Muscle layer of colon (tissue), 2 donors: ENCODE measurements around the gene ATF6.

Experiments used
- H3K27ac ChIP-seq: one replicate; pipeline ENCODE4 v1.7.0; 2013; ENCODE audit warnings: low read depth, mild to moderate bottlenecking, low read length, moderate library complexity
- H3K27me3 ChIP-seq, 2 donors: one replicate each; pipeline ENCODE4 v1.7.0; 2013; ENCODE audit warnings: low read length in 2 of 2, mild to moderate bottlenecking in 2 of 2; ENCODE audit not compliant: insufficient read depth in 2 of 2, control insufficient read depth in 1 of 2
- H3K36me3 ChIP-seq: one replicate; pipeline ENCODE4 v1.7.0; 2013; ENCODE audit warnings: mild to moderate bottlenecking, low read length; ENCODE audit not compliant: insufficient read depth
- H3K4me1 ChIP-seq: one replicate; pipeline ENCODE4 v1.7.0; 2013; ENCODE audit warnings: mild to moderate bottlenecking, low read length; ENCODE audit not compliant: insufficient read depth
- H3K4me3 ChIP-seq, 2 donors: one replicate each; pipeline ENCODE4 v1.7.0; 2013; ENCODE audit warnings: low read length in 2 of 2, low read depth in 1 of 2, mild to moderate bottlenecking in 1 of 2, moderate library complexity in 1 of 2
- H3K9ac ChIP-seq: one replicate; pipeline ENCODE4 v1.7.0; 2013; ENCODE audit warnings: low read length
- H3K9me3 ChIP-seq: one replicate; pipeline ENCODE4 v1.7.0; 2013; ENCODE audit warnings: mild to moderate bottlenecking, low read length
- donor health status: abdominal sarcoma.
- donor health status: Adenocarcinoma of cecum.

ATF6 gene

DNA sequence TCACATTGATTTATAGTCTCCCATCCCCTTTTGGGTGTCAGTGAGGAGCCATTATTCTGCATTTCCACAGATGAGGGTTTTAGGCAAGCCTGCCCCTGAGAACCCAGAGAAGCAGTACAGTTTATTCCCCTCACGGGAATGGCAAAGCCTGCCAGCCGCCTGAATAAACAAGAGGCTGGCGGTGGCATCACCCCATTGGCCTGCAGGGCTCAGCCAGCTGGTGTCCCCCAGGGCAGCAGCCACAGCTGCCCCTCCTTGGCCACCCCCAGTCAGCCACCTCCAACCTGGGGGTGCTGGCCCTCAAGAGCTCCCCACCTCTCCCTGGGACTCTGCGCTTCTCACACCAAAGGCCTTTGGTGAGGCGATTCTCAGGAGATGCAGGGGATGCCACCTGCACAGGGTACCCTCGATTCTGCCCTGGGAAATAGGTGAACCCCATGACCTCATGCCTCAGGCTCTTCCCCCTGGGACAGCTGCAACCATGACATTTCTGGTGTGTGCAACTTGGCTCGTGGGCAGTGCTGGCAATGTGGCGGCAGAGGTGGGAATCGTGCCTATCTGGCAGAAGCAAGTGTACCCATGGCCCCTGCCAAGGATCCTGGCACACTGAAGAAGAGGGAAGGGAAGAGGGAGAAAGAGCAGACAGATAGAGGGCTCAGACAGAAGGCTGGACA is 243.5 kb downstream of the ATF6 start:
- no peak overlapping the region for H3K4me3 ChIP-seq
- H3K27ac ChIP-seq: no peak overlapping the region
- no peaks in the 10 kb centered on the region for H3K9me3 ChIP-seq
- H3K27me3 ChIP-seq: no peaks in the 10 kb centered on the region
- peaks cover 3% of the 10 kb centered on the region for H3K36me3 ChIP-seq
- H3K4me1 ChIP-seq: peaks cover 22% of the 10 kb centered on the region
- no peak overlapping the region for H3K9ac ChIP-seq

DNA sequence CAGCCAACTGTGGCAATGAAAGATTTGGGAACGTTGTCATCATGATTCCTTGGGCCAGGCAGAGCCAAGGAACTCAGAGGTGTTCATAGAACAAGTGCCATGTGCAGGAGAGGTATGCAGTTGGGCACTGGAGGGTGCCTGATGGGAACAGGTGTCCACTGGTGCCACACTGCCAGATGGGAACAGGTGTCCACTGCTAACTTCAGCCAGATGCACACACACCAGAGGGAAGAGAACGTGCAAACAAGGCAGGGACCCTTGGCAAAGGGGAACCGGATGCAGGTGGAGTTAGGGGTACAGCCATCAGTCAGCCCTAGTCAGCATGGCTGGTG is 244.0 kb downstream of the ATF6 start:
- H3K36me3 ChIP-seq: peaks cover 3% of the 10 kb centered on the region
- H3K27ac ChIP-seq: no peak overlapping the region

DNA sequence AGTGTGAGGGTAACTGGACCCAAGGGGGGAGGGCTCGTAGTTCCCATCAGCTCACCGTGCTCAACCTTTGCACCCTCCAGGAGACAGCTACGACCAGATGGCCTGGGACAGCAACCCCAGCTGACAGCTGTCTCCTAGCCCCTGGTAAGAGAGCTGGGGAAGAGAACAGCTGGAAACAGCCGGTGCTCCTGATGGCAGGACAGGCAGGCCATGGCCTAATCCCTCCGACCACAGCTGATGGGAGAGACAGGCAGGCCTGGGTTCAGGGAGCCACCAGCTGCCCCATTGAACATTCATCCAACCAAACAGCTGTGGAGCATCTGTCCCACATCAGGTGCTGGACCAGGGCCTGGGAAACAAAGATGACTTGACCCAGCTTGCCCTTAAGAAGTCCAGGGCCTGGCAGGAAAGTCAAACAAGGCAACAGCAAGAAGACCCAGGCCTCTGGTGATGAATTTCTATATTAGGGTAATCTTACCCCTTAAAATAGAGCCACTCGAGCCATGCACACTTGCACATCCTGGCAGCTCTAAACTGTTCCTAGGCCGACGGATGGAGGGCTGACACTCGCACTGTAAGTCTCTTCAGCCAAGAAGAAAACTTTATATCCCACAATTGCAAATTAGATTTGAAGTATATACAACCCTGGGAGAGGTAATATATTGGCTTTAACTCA is 245.4 kb downstream of the ATF6 start:
- Histone ChIP-seq H3K27me3 (no peaks in the 10 kb centered on the region), H3K9ac (no peak overlapping the region), H3K27ac (no peak overlapping the region), H3K36me3 (peaks cover 4% of the 10 kb centered on the region), H3K4me1 (peaks cover 22% of the 10 kb centered on the region), H3K4me3 (no peak overlapping the region), H3K9me3 (no peaks in the 10 kb centered on the region)

More for the DNA sequence above, 244.0 kb downstream of the ATF6 start:
- Histone ChIP-seq H3K9ac (no peak overlapping the region), H3K4me1 (peaks cover 22% of the 10 kb centered on the region), H3K4me3 (no peak overlapping the region), H3K9me3 (no peaks in the 10 kb centered on the region), H3K27me3 (no peaks in the 10 kb centered on the region)

DNA sequence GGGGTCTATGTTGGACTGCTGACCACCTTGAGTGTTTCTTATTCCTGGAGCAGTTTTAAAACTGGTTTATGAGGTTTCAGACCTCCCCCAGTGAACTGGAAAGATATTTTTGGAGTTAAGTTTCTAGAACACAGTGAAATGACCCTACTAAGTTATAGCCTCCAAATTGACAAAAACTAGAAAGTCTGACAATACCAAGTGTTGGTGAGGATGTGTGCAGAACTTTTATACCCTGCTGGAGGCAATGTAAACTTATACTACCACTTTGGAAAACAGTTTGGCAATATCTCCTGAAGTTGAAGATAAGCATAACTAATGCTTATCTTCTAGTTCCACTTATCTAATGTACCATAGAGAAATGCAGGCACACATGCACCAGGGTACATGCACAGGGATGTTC is 247.2 kb downstream of the ATF6 start:
- peaks cover 14% of the 10 kb centered on the region for H3K36me3 ChIP-seq

More for the DNA sequence above, 247.2 kb downstream of the ATF6 start:
- Histone ChIP-seq H3K4me3 (no peak overlapping the region), H3K27me3 (no peaks in the 10 kb centered on the region), H3K9me3 (no peaks in the 10 kb centered on the region), H3K9ac (no peak overlapping the region), H3K4me1 (peaks cover 22% of the 10 kb centered on the region), H3K27ac (no peak overlapping the region)
